ENCODE data around the gene FAM3D.

DNA sequence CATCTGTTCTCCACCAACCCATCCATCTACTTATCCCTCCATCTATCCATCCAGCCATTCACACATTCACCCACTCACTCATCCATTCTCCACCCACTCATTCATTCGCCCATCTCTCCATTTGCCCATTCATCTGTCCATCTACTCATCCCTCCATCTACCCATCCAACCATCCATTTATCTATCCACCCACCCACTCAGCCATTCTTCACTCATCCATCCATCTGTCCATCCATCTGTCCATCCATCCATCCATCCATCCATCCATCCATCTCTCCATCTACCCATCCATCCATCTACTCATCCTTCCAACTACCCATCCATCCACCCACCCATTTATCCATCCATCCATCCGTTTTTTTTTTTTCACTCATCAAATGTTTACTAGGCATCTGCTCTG lies 13.9 kb downstream of the FAM3D start:
- TF ChIP-seq, protein P1, sequence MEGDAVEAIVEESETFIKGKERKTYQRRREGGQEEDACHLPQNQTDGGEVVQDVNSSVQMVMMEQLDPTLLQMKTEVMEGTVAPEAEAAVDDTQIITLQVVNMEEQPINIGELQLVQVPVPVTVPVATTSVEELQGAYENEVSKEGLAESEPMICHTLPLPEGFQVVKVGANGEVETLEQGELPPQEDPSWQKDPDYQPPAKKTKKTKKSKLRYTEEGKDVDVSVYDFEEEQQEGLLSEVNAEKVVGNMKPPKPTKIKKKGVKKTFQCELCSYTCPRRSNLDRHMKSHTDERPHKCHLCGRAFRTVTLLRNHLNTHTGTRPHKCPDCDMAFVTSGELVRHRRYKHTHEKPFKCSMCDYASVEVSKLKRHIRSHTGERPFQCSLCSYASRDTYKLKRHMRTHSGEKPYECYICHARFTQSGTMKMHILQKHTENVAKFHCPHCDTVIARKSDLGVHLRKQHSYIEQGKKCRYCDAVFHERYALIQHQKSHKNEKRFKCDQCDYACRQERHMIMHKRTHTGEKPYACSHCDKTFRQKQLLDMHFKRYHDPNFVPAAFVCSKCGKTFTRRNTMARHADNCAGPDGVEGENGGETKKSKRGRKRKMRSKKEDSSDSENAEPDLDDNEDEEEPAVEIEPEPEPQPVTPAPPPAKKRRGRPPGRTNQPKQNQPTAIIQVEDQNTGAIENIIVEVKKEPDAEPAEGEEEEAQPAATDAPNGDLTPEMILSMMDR (IDR thresholded peaks at IDR 0.05), result no peak
- no peak for TF ChIP-seq POLR2AphosphoS5 (IDR thresholded peaks at IDR 0.05)
